Limb (tissue), 2 donors: ENCODE results near the gene CCDC15.
A peak's percentile ranks its signal among the peaks of the same experiment; 100 is the strongest.
"Not testable (repeated sequence)": the region's sequence is repeated elsewhere in the genome, so short reads cannot be mapped to it uniquely, and the experiment has no call there.

Experiments
- DNase-seq, 2 donors: peaks; one replicate each; pipeline ENCODE4 v3.0.0-alpha.2; 2016; ENCODE audit errors: extremely low spot score in 2 of 2

Gene CCDC15

DNA sequence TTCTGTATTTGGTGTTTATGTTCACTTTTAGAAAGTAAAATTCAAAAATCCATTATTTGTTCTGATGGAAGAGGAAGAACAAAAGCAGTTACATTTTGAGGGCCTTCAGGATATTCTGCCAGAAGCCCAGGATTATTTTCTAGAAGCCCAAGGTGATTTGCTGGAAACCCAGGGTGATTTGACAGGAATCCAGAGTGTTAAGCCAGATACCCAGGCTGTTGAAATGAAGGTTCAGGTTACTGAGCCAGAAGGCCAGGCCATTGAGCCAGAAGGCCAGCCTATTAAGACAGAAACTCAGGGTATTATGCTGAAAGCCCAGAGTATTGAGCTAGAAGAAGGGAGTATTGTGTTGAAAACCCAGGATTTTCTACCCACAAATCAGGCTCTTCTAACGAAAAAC is 33.1 kb downstream of the CCDC15 start:
- no peak for DNase-seq

DNA sequence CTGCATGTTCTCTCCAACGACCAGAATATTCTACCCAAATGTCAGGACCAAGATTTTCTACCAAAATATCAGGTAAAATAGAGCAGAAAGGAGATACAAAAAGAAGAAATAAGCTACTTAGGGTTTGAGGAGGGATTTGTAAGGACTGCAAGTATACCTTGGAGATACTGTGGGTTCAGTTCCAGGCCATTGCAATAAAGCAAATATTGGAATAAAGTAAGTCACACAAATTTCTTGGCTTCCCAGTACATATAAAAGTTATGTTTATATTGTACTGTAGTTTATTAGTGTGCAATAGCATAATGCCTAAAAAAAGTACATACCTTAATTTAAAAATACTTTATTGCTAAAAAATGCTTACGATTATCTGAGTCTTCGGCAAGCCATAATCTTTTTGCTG is 34.1 kb downstream of the CCDC15 start:
- DNase-seq = no peak

- DNase-seq = no peak
These were observed 47.2 kb downstream of the CCDC15 start for GRCh38 chr11:125001079-125001778.

DNA sequence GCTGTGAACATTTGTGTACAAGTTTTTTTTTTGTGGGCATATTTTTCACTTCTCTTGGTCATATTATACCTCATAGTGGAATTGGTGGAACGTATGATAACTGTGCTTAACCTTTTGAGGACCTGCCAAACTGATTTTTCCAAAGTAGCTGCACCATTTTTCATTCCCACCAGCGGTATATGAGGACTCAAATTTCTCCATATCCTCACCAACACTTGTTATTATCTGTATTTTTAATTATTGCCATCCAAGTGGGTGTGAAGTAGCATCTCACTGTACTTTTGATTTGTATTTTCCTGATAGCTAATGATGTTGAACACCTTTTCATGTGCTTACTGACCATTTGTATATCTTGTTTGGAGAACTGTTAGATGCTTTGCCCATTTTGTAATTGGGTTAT is 47.8 kb downstream of the CCDC15 start:
- DNase-seq = no peak

DNA sequence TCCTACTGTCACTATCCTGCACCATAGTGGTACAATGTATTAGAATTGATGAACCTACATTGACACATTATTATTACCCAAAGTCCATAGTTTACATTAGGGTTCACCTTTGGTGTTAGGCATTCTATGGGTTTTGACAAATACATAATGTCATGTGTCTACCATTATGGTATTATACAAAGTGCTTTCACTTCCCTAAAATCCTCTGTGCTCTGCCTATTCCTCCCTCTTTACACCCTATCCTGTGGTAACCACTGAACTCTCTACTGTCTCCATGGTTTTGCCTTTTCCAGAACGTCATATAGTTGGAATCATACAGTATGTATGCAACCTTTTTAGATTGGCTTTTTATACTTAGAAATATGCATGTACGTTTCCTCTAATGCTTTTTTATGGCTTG is 51.5 kb downstream of the CCDC15 start:
- no peak for DNase-seq

- DNase-seq = no peak
These were observed 62.4 kb downstream of the CCDC15 start for GRCh38 chr11:125016413-125016812.

DNA sequence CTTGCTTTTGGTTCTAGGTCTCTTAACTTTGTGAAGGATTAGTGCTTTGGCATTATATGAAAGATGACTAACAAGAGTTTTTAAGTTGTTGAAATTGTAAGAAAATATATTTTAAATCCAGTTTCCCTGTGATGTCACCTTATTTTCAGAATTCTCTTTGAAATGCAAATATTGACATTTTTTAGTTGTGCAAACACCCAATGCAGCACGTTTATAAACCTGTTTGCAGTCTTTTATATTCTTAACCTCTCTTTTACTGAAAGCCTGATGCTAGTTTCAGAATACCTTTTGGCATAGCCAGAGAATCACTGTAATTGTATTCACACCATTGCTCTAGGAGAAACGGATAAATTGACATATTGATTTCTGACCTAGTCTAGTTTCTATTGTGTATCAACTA is 66.3 kb downstream of the CCDC15 start:
- DNase-seq = no peak

DNA sequence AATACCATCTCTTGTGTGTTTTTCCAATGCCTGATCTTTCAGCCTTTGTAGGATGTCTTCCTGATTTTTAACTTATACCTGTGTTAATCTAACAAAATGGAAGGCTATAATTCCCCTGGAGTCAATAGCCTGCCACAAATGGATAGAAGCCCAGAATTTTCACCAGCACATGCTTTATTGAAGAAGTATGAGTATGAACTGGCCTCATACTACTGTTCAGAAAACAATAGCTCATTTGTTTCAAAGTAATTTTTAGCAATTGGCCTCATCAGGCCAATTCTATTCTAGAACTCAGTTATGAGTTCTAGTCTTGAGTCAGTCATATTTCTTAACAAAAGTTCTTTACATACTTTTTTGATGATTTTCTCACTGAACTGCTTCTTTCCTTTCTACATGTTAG is 68.5 kb downstream of the CCDC15 start:
- no peak for DNase-seq

DNA sequence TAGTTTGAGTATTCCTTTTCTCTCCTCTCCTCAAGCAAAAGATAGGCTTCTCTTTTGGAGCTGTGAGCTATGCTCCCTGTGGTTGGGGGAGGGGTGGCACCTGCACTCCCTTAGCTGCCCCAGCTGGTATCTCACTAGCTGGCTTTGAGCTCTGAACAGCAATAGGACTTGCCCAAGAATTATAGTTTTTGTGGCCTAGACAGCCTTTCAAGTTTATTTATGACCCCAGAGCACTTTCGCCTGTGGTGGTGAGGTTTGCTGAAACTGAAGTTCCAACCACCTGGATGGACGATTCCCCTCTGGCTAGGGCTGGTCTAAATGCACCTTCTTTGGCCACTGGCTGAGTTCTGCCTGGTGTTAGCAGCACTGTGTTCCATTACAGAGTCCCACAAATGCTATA is 72.0 kb downstream of the CCDC15 start:
- no peak for DNase-seq

DNA sequence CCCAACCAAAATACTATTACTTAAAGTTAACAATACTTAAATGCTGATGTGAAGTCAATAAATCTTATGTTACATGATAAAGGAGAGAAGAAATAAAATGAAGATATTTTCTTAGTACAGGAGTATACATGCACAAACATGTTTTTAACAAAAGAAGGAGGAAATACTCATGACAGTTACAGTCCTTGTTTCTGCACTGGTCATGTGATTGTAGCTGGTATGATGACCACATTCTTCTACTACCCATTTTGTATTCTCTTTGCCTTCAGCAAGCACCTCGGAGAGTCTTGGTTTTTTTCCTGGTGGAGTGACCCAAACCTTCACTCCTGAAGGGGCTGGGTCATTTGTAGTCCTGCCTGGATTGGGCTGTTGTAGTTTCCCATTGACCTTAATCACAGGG is 75.4 kb downstream of the CCDC15 start:
- not testable (repeated sequence) for DNase-seq

GRCh38 chr11:125036933-125037332 is 82.9 kb downstream of the CCDC15 start:
- DNase-seq = no peak

GRCh38 chr11:125049164-125049792 is 95.3 kb downstream of the CCDC15 start:
- DNase-seq = no peak

- no peak for DNase-seq
These were observed 98.0 kb downstream of the CCDC15 start for GRCh38 chr11:125052047-125052446.

DNA sequence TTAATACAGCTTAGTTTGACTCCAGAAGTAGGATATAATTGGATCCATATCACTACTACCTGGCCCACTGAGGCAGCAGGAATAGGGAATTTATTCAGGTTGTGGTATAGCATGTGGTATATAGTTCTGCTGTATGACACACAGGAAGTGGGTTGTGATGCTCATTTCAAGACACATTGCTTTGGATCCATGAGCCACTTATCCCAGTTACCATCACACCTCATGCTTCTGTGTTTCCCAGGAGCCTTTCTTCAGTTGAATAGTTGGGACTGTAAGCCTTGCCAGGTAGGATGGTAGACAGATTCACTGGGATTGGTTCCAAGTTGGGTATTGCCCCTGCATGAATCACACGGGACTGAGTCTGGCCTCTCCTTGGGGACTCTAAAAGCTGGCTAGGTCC is 99.2 kb downstream of the CCDC15 start:
- no peak for DNase-seq

DNA sequence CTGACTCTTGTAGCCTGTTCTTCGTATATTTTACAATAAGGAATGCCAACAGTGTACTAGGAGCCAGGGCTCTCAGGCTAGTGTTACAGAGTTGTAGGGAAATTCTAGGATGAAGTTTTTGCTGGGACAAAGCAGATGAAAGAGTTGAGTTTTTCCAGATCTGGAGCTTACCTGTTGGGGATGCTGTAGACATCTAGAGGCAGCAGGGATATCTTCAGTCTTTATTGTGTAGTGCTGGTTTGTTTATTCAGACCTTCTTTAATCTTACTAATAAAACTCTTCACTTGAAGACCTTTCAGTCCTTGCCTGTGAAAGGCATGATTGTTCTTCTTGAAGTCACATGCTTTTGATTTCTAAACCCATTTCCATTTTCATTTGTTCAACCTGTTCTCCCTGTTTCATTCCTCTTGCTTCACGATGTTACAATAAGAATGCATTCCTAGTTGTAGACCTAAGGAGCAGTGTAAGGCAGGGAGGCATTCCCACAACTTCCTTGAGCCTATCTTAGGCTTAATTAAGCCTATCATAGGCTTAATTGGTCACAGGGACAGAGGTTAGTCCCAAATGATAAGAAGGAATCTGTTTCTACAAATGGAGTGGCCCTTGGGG is 101.2 kb downstream of the CCDC15 start:
- no peak for DNase-seq

DNA sequence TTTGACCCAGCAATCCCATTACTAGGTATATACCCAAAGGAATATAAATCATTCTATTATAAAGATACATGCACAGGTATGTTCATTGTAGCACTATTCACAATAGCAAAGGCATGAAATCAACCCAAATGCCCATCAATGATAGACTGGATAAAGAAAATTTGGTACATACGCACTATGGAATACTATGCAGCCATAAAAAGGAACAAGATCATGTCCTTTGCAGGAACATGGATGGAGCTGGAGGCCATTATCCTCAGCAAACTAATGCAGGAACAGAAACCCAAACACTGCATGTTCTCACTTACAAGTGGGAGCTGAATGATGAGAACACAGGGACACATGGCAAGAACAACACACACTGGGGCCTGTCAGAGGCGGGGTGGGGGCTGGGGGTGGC is 102.1 kb downstream of the CCDC15 start:
- not testable (repeated sequence) for DNase-seq

DNA sequence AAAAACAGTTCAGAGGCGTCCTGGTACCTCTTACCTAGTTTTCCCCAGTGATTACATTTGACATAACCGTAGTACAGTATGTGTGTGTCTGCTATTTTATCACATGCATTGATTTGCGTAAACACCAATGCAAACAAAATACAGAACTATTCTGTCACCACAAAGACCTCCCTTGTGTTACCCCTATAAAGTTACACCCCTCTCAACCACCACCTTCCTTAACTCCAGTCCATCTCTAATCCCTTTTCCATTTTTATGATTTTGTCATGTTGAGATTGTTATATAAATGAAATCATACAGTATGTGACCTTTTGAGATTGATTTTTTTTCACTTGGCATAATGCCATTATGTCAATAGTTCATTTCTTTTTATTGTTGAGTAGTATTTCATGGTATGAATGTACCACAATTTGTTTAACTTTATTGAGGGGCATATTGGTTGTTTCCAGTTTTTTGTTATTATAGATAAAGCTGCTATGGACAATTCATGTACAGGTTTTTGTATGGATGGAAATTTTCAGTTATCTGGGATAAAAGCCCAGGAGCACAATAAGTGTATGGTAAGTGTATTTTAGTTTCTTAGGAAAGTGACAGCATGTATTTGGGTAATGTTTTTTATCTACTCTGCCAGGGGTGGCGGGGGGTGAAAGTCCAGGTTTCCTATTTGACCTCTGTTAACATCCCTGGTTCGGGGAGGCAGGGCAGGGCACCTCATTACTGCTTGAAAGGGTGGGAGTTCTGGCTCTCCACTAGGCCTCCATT is 103.1 kb downstream of the CCDC15 start:
- DNase-seq = no peak

GRCh38 chr11:125057693-125058016 is 103.7 kb downstream of the CCDC15 start:
- no peak for DNase-seq

DNA sequence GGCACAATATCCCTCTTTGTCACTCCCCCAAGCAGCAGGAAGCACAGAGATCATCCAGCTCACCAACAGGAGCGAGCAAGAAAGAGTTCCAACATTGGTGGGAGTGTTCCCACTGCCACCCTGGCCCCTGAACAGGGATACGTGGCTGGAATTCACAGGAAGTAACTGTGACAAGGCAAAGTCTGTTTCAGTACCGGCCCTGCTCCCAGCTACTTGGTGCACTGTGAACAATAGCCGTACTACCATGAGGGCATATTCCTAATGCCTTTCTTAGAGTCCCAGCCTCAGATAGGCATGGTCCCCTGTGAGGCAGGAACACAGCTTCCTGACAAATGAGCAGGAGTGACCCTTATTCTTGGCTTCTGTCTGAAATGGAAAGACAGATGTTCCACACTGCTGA is 107.3 kb downstream of the CCDC15 start:
- DNase-seq = no peak

DNA sequence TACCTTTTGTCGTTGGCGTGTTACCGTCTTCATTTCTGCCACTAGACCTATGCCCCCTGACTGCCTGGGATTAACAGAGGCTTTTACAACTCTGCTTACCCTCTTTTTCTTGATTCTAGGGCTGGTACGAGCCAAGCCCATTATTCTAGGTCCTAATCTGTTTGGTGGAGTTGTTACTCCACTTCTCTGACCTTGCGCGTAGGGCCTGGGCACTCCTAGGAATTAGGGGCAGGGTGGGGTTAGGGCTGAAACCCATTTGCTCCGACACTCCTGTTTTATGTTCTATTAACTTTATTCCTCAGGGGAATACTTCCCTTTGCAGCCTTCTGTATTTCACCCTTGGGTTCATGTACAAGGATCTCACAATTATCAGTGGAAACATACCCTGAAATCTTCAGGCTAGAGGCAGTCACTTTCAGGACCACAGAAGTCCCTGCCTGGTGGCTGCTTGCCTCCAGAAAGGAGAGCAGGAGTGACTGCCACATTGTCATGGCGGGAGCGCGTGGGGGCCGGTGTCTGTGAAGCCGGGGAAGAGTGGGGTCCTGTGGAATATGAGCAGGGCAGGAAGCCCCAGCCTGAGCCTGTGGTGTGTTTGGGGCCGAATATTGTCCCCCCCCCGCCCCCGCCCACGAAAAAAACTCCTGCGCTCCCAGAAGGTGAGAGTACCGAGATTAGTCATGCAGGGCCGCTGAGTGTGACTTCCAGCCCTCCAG is 108.4 kb downstream of the CCDC15 start:
- DNase-seq = no peak

DNA sequence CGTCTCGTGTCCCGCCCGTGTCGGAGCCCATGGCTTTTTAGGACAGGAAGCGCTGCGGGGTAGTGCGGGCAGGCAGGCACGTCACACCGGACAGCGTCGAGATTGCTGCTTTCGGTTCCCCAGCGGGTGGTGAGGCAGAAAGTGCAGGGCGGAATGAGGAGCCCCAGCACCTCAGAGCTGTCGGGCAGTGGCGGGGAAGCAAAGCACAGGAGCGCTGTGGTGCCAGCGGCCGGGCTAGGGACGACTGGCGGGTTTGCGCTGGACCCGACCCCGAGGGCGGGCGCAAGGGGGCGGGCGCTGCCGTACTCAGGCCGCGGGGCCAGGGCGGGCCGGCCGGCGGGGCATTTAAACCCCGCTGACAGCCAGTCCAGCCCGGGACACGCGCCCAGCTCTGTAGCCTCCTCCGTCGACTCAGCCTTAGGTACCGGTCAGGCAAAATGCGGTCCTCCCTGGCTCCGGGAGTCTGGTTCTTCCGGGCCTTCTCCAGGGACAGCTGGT is 109.0 kb downstream of the CCDC15 start, which contains the start of gene SLC37A2:
TSS of gene SLC37A2 (plus strand) at position 375 of the 498 bp plus-strand sequence. CDS start at position 438, 63 bp downstream.
- DNase-seq = peak; percentile 12 to 66
